Sigmoid colon (tissue), 7 donors: Measurements from ENCODE around the gene MAGI2. TPM values are rescaled to one million over a fixed set of nuclear protein-coding genes. Genes with fewer than 3 reads are reported as not detected.
"Not testable (repeated sequence)": the region's sequence is repeated elsewhere in the genome, so short reads cannot be mapped to it uniquely, and the experiment has no call there.

Experiments
- DNase-seq: peaks from one replicate; pipeline ENCODE4 v3.0.0-alpha.2; 2019
- H3K27ac ChIP-seq, 4 donors: fragments of 200-600 bp; sonication (generic); one replicate each; pipeline ENCODE4 v1.5.1; 2016 to 2019; ENCODE audit warnings: mild to moderate bottlenecking in 1 of 4
- H3K27me3 ChIP-seq, 3 donors: fragments of 200-600 bp; sonication (generic); one replicate each; pipeline ENCODE4 v1.5.1; 2019; ENCODE audit warnings: mild to moderate bottlenecking in 1 of 3
- H3K36me3 ChIP-seq, 4 donors: fragments of 200-600 bp; sonication (generic); one replicate each; pipeline ENCODE4 v1.5.1; 2016 to 2019
- H3K4me1 ChIP-seq, 4 donors: fragments of 200-600 bp; sonication (generic); one replicate each; pipeline ENCODE4 v1.5.1; 2017 to 2019
- H3K4me3 ChIP-seq, 4 donors: fragments of 200-600 bp; sonication (generic); one replicate each; pipeline ENCODE4 v1.5.1; 2017 to 2019; ENCODE audit warnings: mild to moderate bottlenecking in 2 of 4, moderate library complexity in 1 of 4
- H3K9me3 ChIP-seq, 4 donors: fragments of 200-600 bp in 3 of 4; sonication (generic) in 3 of 4; one replicate each; pipeline versions ENCODE4 v1.5.1 to v1.6.1; 2013 to 2019
- EP300 ChIP-seq, 4 donors: sonication (generic); formaldehyde crosslinking; IDR thresholded peaks; one replicate each; pipeline ENCODE4 v1.6.1; 2017; ENCODE audit warnings: antibody characterized with exemption in 4 of 4
- POLR2A ChIP-seq, 2 donors: fragments of 450-650 bp; IDR thresholded peaks; one replicate each; pipeline ENCODE4 v1.6.1; 2016; ENCODE audit warnings: antibody characterized with exemption in 2 of 2, mild to moderate bottlenecking in 2 of 2, moderate library complexity in 2 of 2
- POLR2AphosphoS5 ChIP-seq, 4 donors: sonication (generic); formaldehyde crosslinking; IDR thresholded peaks; one replicate each; pipeline ENCODE4 v1.6.1; 2017; ENCODE audit warnings: antibody characterized with exemption in 4 of 4
- WGBS, 2 donors: extraction: QIAGEN DNeasy Blood & Tissue Kit; methylation state at CpG; one replicate each; pipeline ENCODE4 v1.1.7; 2013; 5-methylcytosine and 5-hydroxymethylcytosine counted together
- intact Hi-C: fragments of 100-400 bp; cut with DNase I; formaldehyde crosslinking; loops from one replicate; pipeline ENCODE4 v1.15.1; 2023
- polyA plus RNA-seq, 3 donors: library from polyadenylated mRNA; stranded (reverse); fragments of 200-250 nt; gene quantifications; one replicate each; pipeline ENCODE4 v1.2.3, GENCODE V29; 2013
- total RNA-seq, 4 donors: library from RNA; depleted of rRNA; stranded (reverse); fragments of >200 nt; gene quantifications; one replicate each; pipeline ENCODE4 v1.1.0, GENCODE V29; 2016
- TF ChIP-seq, protein P1 (sequence below), 4 experiments: fragments of 450-650 bp in 3 of 4; fragments of 200-600 bp in 1 of 4; IDR thresholded peaks; one replicate each; pipeline ENCODE4 v1.5.1; 2016 to 2019; ENCODE audit warnings: antibody characterized with exemption in 4 of 4, mild to moderate bottlenecking in 3 of 4, moderate library complexity in 2 of 4
- donor health status: healthy with polysubstance abuse.
- donor health status: Bipolar disorder and iron deficiency.
- donor health status: healthy.

MAGI2 gene
- total and polyA plus RNA-seq, 7 donors = 0.69 to 26.9 (median 14.7) TPM

DNA sequence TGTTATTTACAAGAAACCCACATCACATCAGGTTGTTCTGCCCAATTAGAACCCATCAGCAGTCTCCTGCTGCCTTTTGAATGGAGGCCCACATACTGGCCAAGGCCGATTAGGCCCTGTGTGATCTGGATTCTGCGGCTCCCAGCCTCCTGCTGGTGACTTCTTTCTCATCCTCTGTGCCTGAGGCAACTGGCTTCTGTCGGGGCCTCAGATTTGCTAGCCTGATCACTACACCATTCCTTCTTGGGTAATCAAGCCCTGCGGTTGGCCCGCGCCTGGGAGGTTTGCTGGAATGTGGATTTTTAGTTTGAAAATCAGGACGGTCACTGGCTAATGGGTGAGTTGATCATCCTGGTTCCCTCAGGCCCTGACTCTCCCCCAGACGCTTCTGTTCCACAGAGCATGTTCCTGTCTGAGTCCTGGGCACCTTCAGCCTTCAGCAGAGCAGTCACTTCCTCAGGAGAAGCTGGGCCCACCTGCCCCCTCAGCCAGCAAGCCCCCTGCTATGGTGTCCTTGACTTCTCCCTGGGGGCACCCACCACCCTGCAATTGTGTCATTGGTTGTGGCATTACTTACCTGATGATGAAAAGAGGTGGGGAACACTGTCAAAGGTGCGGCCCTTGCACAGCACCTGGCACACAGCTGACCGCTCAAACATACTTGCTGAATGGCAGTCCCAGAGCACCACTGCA is 1447.3 kb downstream of the MAGI2 start:
- Histone ChIP-seq H3K4me1 (no peaks in the 10 kb centered on the region), H3K27me3 (no peaks in the 10 kb centered on the region), H3K27ac (no peak overlapping the region), H3K36me3 (no peaks in the 10 kb centered on the region), H3K9me3 (no peaks in the 10 kb centered on the region), H3K4me3 (no peak overlapping the region)
- no peak for DNase-seq
- TF ChIP-seq, protein P1, sequence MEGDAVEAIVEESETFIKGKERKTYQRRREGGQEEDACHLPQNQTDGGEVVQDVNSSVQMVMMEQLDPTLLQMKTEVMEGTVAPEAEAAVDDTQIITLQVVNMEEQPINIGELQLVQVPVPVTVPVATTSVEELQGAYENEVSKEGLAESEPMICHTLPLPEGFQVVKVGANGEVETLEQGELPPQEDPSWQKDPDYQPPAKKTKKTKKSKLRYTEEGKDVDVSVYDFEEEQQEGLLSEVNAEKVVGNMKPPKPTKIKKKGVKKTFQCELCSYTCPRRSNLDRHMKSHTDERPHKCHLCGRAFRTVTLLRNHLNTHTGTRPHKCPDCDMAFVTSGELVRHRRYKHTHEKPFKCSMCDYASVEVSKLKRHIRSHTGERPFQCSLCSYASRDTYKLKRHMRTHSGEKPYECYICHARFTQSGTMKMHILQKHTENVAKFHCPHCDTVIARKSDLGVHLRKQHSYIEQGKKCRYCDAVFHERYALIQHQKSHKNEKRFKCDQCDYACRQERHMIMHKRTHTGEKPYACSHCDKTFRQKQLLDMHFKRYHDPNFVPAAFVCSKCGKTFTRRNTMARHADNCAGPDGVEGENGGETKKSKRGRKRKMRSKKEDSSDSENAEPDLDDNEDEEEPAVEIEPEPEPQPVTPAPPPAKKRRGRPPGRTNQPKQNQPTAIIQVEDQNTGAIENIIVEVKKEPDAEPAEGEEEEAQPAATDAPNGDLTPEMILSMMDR (IDR thresholded peaks at IDR 0.05) = no peak
- TF ChIP-seq EP300 (IDR thresholded peaks at IDR 0.05) (no peak), POLR2A (IDR thresholded peaks at IDR 0.05) (no peak), POLR2AphosphoS5 (IDR thresholded peaks at IDR 0.05) (no peak)
- 94 to 97% methylated on average over 10 of the region's 10 CpGs for WGBS, 2 donors
- intact Hi-C loops = no loop called here

DNA sequence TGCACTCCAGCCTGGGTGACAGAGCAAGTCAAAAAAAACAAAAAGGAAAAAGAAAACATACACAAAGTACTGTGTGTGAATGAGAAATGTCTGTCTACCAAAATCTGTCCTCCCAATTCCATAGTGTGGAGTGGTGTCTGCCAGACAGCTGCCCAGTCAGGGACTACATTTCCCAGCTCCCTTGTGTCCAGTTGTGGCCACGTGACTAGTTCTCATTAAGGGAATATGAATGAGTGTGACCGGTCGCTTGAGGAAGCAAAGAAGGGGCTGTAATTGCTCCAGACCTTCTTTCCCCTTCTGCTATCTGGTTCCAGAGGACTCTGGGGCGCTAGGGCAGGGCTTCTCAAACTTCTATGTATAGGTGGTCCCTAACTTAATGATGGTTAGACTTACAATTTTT is 1450.8 kb downstream of the MAGI2 start:
- WGBS, 2 donors = 93 to 95% methylated on average over 4 of the region's 4 CpGs
- Histone ChIP-seq H3K4me1 (no peaks in the 10 kb centered on the region), H3K27ac (no peak overlapping the region), H3K9me3 (no peaks in the 10 kb centered on the region), H3K36me3 (no peaks in the 10 kb centered on the region), H3K4me3 (no peak overlapping the region), H3K27me3 (no peaks in the 10 kb centered on the region)
- intact Hi-C loops = no loop called here
- DNase-seq = no peak
- no peak for TF ChIP-seq POLR2AphosphoS5 (IDR thresholded peaks at IDR 0.05)
- TF ChIP-seq, protein P1 (IDR thresholded peaks at IDR 0.05) = no peak
- no peak for TF ChIP-seq EP300 (IDR thresholded peaks at IDR 0.05)
- no peak for TF ChIP-seq POLR2A (IDR thresholded peaks at IDR 0.05)

DNA sequence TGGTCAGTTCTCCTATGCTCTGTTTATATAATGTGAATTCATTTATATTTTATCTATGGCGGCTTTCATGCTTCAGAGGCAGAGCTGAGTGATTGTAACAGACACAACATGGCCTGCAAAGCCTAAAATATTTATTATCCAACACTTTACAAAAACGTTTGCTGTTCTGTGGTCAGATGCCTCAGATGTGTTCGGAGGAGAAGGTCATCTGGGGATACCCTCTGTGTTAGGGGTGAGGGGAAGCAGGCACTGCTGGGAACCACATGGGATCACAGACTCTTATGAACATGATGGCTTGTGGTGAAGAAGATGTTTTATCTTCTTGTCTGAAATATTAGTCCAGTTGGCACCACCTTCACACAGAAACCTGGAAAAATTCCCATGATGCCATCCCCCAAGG is 1451.4 kb downstream of the MAGI2 start:
- 75% methylated on average over 3 of the region's 3 CpGs for WGBS, 2 donors
- Histone ChIP-seq H3K27me3 (no peaks in the 10 kb centered on the region), H3K27ac (no peak overlapping the region), H3K4me1 (no peaks in the 10 kb centered on the region), H3K4me3 (no peak overlapping the region), H3K9me3 (no peaks in the 10 kb centered on the region), H3K36me3 (no peaks in the 10 kb centered on the region)
- intact Hi-C loops = no loop called here
- TF ChIP-seq, protein P1 (IDR thresholded peaks at IDR 0.05) = no peak
- no peak for TF ChIP-seq POLR2A (IDR thresholded peaks at IDR 0.05)
- TF ChIP-seq EP300 (IDR thresholded peaks at IDR 0.05) = no peak
- TF ChIP-seq POLR2AphosphoS5 (IDR thresholded peaks at IDR 0.05) = no peak
- no peak for DNase-seq

DNA sequence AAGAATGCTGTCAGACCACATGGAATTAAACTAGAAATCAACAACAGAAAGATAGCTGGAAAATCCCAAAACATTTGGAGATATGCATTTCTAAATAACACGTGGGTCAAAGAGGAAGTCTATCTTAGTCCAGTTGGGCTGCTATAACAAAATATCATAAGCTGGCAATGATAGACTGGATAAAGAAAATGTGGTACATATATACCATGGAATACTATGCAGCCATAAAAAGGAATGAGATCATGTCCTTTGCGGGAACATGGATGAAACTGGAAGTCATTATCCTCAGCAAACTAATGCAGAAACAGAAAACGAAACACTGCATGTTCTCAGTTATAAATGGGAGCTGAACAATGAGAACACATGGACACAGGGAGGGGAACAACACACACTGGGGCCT is 1454.3 kb downstream of the MAGI2 start:
- H3K27ac ChIP-seq, intact Hi-C loops, DNase-seq, H3K4me1 ChIP-seq, H3K36me3 ChIP-seq, H3K27me3 ChIP-seq, H3K9me3 ChIP-seq, H3K4me3 ChIP-seq: not testable (repeated sequence)
- WGBS, 2 donors = 76 to 89% methylated on average over 3 of the region's 3 CpGs

DNA sequence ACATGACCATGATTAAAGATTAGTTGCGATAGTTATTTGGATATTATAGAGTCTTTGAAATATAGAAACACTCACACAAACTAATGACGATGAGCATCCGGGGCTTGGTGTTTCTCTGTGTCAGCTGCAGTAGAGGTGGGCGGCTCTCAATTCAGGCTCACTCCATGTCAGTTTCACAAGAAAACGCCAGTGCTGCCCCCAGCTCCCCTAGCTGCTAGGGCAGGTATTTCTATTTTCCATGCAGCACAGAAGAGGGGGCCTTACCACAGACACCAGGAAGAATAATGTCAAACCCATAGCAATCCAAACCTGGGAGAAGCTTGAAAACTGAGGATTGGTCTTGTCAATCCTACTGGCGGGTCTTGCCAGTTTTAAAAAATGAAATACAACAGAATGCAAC is 1457.8 kb downstream of the MAGI2 start:
- no peak for DNase-seq
- 80 to 90% methylated on average over 6 of the region's 6 CpGs for WGBS, 2 donors

More for the DNA sequence above, 1457.8 kb downstream of the MAGI2 start:
- Histone ChIP-seq H3K27ac (no peak overlapping the region), H3K4me1 (no peaks in the 10 kb centered on the region), H3K36me3 (no peaks in the 10 kb centered on the region), H3K9me3 (no peaks in the 10 kb centered on the region), H3K4me3 (no peak overlapping the region), H3K27me3 (no peaks in the 10 kb centered on the region)
- TF ChIP-seq POLR2A (IDR thresholded peaks at IDR 0.05) = no peak
- TF ChIP-seq EP300 (IDR thresholded peaks at IDR 0.05) = no peak
- TF ChIP-seq POLR2AphosphoS5 (IDR thresholded peaks at IDR 0.05) = no peak
- TF ChIP-seq, protein P1 (IDR thresholded peaks at IDR 0.05) = no peak
- intact Hi-C loops = no loop called here
